CD4-positive, CD25-positive, alpha-beta regulatory T cell (primary cell): Measurements from ENCODE around the gene OTULINL. TPM values are rescaled to one million over a fixed set of nuclear protein-coding genes. Genes with fewer than 3 reads are reported as not detected.

Experiments
- ATAC-seq, 2 donors: fragments of 150-1000 bp; cut with Tn5 transposase; one replicate each; pipeline ENCODE4 v1.10.0; 2021; ENCODE audit warnings: low read depth in 2 of 2, moderate number of reproducible peaks in 2 of 2, moderate library complexity in 1 of 2
- DNase-seq, 3 donors: peaks; one replicate each; pipeline versions ENCODE4 v3.0.0 to v3.0.0-alpha.2; 2012 to 2022; ENCODE audit warnings: mixed read lengths in 1 of 3
- H3K27ac ChIP-seq: one replicate; pipeline ENCODE4 v1.7.0; 2013; ENCODE audit warnings: mild to moderate bottlenecking, low read length; ENCODE audit not compliant: insufficient read depth, poor library complexity, severe bottlenecking
- H3K27me3 ChIP-seq: one replicate; pipeline ENCODE4 v1.7.0; 2013; ENCODE audit warnings: low read length; ENCODE audit not compliant: control insufficient read depth, insufficient read depth
- H3K36me3 ChIP-seq: one replicate; pipeline ENCODE4 v1.7.0; 2013; ENCODE audit warnings: mild to moderate bottlenecking, low read length, moderate library complexity; ENCODE audit not compliant: control insufficient read depth, insufficient read depth
- H3K4me1 ChIP-seq: 2 replicates; pipeline ENCODE4 v1.7.0; 2013; ENCODE audit warnings: mild to moderate bottlenecking, low read length; ENCODE audit not compliant: insufficient read depth, control insufficient read depth, poor library complexity, severe bottlenecking
- H3K4me3 ChIP-seq: one replicate; pipeline ENCODE4 v1.7.0; 2013; ENCODE audit warnings: low read depth, mild to moderate bottlenecking, low read length, moderate library complexity
- H3K9me3 ChIP-seq, 2 experiments: 1 replicate in 1 of 2; 2 replicates in 1 of 2; pipeline ENCODE4 v1.7.0; 2013; ENCODE audit warnings: low read length in 2 of 2, mild to moderate bottlenecking in 1 of 2, moderate library complexity in 1 of 2; ENCODE audit not compliant: control insufficient read depth in 2 of 2
- H3K27ac Mint-ChIP-seq, 3 donors: one replicate each; pipeline ENCODE4 v1.8.0; 2020 to 2022; ENCODE audit warnings: mild to moderate bottlenecking in 3 of 3, mixed read lengths in 3 of 3, moderate library complexity in 2 of 3
- H3K27me3 Mint-ChIP-seq: one replicate; pipeline ENCODE4 v1.8.0; 2022; ENCODE audit warnings: mild to moderate bottlenecking, mixed read lengths
- H3K36me3 Mint-ChIP-seq: one replicate; pipeline ENCODE4 v1.8.0; 2020; ENCODE audit warnings: mixed read lengths
- H3K4me1 Mint-ChIP-seq, 4 donors: one replicate each; pipeline ENCODE4 v1.8.0; 2020 to 2022; ENCODE audit warnings: mixed read lengths in 4 of 4, mild to moderate bottlenecking in 1 of 4
- H3K4me3 Mint-ChIP-seq, 4 donors: one replicate each; pipeline ENCODE4 v1.8.0; 2020 to 2022; ENCODE audit warnings: mild to moderate bottlenecking in 4 of 4, mixed read lengths in 4 of 4, moderate library complexity in 3 of 4
- H3K9me3 Mint-ChIP-seq, 7 donors: one replicate each; pipeline ENCODE4 v1.8.0; 2020 to 2022; ENCODE audit warnings: mixed read lengths in 7 of 7, mild to moderate bottlenecking in 3 of 7, moderate library complexity in 2 of 7
- polyA plus RNA-seq, 4 donors: library from polyadenylated mRNA; unstranded; fragments of 300-500 nt; fragmentation: Illumina TruSeq; gene quantifications; one replicate each; pipeline ENCODE4 v1.2.3, GENCODE V29; 2021
- total RNA-seq: library from RNA; stranded (reverse); gene quantifications from one replicate; pipeline ENCODE4 v1.2.3, GENCODE V29; 2022

OTULINL gene
- total and polyA plus RNA-seq, 5 donors from 2014 or later: 41.5 to 69.4 (median 49.9) TPM

DNA sequence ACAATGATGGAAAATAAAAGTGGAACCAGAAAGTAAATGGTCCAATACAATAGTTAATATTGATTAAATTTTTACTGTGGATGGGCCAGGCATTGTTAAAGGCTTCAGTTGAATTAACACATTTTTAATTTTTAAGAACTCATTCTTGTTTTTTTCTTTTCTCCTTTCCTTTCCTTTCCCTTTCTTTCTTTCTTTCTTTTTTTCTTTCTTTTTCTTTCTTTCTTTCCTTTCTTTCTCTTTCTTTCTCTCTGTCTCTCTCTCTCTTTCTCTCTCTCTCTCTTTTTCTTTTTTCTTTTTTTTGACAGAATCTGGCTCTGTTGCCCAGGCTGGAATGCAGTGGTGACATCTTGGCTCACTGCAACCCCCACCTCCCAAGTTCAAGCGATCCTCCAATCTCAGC, 13.3 kb upstream of the OTULINL start:
- H3K27me3 ChIP-seq: no peaks in the 10 kb centered on the region
- H3K36me3 Mint-ChIP-seq: no peaks in the 10 kb centered on the region
- H3K4me3 Mint-ChIP-seq: no peak overlapping the region

DNA sequence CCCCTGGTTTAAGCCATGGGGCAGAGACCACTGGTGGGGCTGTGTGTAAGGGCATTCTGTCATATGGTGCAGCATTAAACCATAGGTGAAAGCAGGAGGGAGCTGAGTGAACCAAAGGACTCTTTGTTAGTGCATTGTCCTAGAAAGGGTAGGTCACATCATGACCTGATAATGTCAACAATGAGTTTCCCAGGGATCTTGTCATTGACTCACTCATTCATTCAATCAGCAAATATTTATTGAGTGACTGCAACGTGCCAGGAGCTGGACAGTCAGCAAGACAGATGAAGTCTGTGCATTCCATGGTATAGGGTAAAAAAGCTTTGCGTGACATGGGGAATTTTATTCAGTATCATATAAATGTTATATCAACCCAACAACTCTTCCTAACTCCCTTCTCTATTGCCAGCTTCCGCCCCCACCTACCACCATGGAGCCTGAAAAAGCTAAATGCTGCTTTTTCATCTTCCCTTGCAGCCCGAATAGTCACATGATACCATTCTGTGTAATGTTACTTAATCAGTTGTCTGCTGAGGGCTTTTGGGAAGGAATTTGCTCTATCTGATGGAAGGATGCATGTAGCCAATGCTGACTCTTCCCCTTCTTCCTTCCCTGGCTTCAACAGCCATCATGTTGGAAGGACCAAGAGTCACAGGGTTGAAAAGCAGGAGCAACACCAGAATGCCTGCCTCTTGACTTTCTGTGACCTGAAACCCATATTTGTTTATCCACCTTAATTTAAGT, 11.5 kb upstream of the OTULINL start:
- ATAC-seq (no peak), DNase-seq (no peak)
- H3K4me1 Mint-ChIP-seq: peaks cover 0 to 3% (median under 1%) of the 10 kb centered on the region in 4 donors
- H3K9me3 Mint-ChIP-seq: peaks cover 0 to 4% (median 1%) of the 10 kb centered on the region in 7 donors
- peaks cover 4% of the 10 kb centered on the region for H3K27me3 Mint-ChIP-seq
- Histone ChIP-seq H3K36me3 (no peaks in the 10 kb centered on the region), H3K4me3 (no peak overlapping the region), H3K27me3 (no peaks in the 10 kb centered on the region), H3K4me1 (no peaks in the 10 kb centered on the region), H3K27ac (no peak overlapping the region), H3K9me3 (no peaks in the 10 kb centered on the region)
- no peaks in the 10 kb centered on the region for H3K36me3 Mint-ChIP-seq
- H3K4me3 Mint-ChIP-seq: no peak overlapping the region
- no peak overlapping the region for H3K27ac Mint-ChIP-seq

More for the DNA sequence above, 13.3 kb upstream of the OTULINL start:
- no peak for ATAC-seq
- H3K4me1 ChIP-seq: no peaks in the 10 kb centered on the region
- H3K4me1 Mint-ChIP-seq: peaks cover 0 to 2% (median 0%) of the 10 kb centered on the region in 4 donors
- H3K9me3 ChIP-seq: no peaks in the 10 kb centered on the region
- H3K27me3 Mint-ChIP-seq: peaks cover 3% of the 10 kb centered on the region
- no peak for DNase-seq
- no peak overlapping the region for H3K27ac Mint-ChIP-seq
- H3K4me3 ChIP-seq: no peak overlapping the region
- H3K27ac ChIP-seq: no peak overlapping the region
- H3K36me3 ChIP-seq: no peaks in the 10 kb centered on the region
- H3K9me3 Mint-ChIP-seq: peaks cover 0 to 4% (median 1%) of the 10 kb centered on the region in 7 donors

DNA sequence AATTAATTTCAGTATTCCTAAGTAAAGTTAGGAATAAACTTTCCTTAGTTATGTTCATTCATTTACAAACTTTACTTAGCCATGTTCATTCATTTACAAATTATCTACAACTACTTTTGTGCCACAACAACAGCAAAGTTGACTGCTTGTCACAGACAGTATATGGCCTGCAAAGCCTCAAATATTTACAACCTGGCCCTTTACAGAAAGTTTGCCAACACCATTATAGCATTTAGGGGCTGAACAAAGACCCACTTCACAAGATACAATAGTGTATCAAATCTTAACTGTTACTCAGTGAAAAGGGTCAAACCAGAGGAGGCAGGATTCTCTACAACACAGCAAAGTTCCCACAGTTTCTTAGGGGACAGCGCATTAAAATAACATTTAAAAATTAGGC, 9.7 kb upstream of the OTULINL start:
- Histone ChIP-seq H3K36me3 (no peaks in the 10 kb centered on the region), H3K4me3 (no peak overlapping the region), H3K4me1 (no peaks in the 10 kb centered on the region), H3K27ac (no peak overlapping the region), H3K27me3 (no peaks in the 10 kb centered on the region), H3K9me3 (no peaks in the 10 kb centered on the region)
- no peak for DNase-seq
- ATAC-seq: no peak
- no peaks in the 10 kb centered on the region for H3K36me3 Mint-ChIP-seq
- H3K27ac Mint-ChIP-seq: no peak overlapping the region
- H3K27me3 Mint-ChIP-seq: peaks cover 9% of the 10 kb centered on the region
- peaks cover 0 to 4% (median 2%) of the 10 kb centered on the region in 4 donors for H3K4me1 Mint-ChIP-seq
- H3K9me3 Mint-ChIP-seq: peaks cover 0 to 4% (median 1%) of the 10 kb centered on the region in 7 donors
- no peak overlapping the region for H3K4me3 Mint-ChIP-seq

DNA sequence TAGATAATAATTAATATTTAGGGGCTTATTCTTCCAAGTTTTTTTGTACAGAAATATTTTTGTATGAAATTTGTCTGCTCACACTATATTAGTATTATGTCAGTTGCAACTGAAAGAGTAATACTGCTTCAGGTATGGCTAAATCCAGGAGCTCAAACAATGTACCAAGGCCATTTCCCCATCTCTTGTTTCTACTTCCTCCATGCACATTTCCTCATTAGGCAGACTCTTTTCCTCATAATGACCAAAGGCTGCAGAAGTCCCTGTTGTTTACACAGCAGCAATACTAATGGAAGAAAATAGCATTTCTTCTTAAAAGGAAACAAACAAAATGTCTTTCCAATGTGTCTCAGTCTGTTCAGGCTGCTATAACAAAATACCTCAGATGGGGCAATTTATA, 9.2 kb upstream of the OTULINL start:
- Mint-ChIP-seq H3K36me3 (no peaks in the 10 kb centered on the region), H3K9me3 (peaks cover 0 to 4% (median 1%) of the 10 kb centered on the region in 7 donors), H3K27ac (no peak overlapping the region), H3K27me3 (peaks cover 9% of the 10 kb centered on the region), H3K4me3 (no peak overlapping the region), H3K4me1 (peaks cover 0 to 4% (median 2%) of the 10 kb centered on the region in 4 donors)
- H3K4me3 ChIP-seq: no peak overlapping the region
- H3K27me3 ChIP-seq: no peaks in the 10 kb centered on the region
- ATAC-seq: no peak
- no peak for DNase-seq
- H3K27ac ChIP-seq: no peak overlapping the region
- H3K36me3 ChIP-seq: no peaks in the 10 kb centered on the region
- H3K9me3 ChIP-seq: no peaks in the 10 kb centered on the region
- H3K4me1 ChIP-seq: no peaks in the 10 kb centered on the region

DNA sequence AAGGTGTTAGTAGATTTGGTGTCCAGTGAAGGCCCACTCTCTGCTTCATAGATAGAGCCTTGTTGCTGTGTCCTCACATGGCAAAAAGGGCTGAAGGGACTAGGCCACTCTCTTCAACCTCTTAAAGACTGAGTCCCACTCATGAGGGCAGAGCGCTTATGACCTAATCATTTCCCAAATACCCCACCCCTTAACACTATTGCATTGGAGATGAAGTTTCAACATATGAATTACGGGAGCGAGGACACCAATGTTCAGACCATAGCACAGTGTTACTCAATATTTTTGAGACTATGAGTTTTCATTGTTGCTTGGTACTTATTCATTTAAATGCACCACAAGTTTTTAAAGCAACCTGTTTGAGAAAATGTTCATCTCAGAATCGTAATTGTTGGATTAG, 8.8 kb upstream of the OTULINL start:
- Mint-ChIP-seq H3K36me3 (no peaks in the 10 kb centered on the region), H3K27me3 (peaks cover 9% of the 10 kb centered on the region), H3K27ac (no peak overlapping the region), H3K4me3 (no peak overlapping the region), H3K9me3 (peaks cover 0 to 4% (median 1%) of the 10 kb centered on the region in 7 donors), H3K4me1 (peaks cover 0 to 4% (median 2%) of the 10 kb centered on the region in 4 donors)
- no peak overlapping the region for H3K4me3 ChIP-seq
- no peaks in the 10 kb centered on the region for H3K9me3 ChIP-seq
- H3K27me3 ChIP-seq: no peaks in the 10 kb centered on the region
- H3K27ac ChIP-seq: no peak overlapping the region
- H3K36me3 ChIP-seq: no peaks in the 10 kb centered on the region
- ATAC-seq (no peak), DNase-seq (no peak)
- H3K4me1 ChIP-seq: no peaks in the 10 kb centered on the region

DNA sequence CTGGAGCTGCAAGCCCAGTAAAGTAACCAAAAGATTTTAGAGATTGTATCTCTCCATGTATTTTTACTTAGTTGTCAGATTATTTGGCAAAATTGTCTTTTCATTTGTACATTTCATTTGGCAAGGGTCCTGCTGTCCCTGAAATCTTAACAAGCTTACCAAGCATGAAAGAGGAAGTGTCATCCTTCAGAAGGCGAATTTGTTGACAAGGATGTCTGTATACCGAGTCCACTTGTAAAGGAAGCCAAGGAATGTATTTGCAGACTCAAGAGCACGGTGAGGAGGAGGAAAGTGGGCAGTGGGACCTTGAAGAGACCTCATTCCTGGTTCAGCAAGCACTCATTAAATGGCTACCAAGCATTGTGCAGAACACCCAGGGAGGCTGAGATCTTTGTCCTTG, 7.5 kb upstream of the OTULINL start:
- ATAC-seq (no peak), DNase-seq (no peak)
- H3K4me1 ChIP-seq: no peaks in the 10 kb centered on the region
- peaks cover 0 to 3% (median under 1%) of the 10 kb centered on the region in 4 donors for H3K4me1 Mint-ChIP-seq
- no peaks in the 10 kb centered on the region for H3K9me3 ChIP-seq
- H3K9me3 Mint-ChIP-seq: peaks cover 0 to 4% (median 0%) of the 10 kb centered on the region in 7 donors
- no peaks in the 10 kb centered on the region for H3K36me3 ChIP-seq
- no peaks in the 10 kb centered on the region for H3K36me3 Mint-ChIP-seq
- H3K4me3 ChIP-seq: no peak overlapping the region
- H3K27ac Mint-ChIP-seq: no peak overlapping the region
- H3K4me3 Mint-ChIP-seq: no peak overlapping the region
- peaks cover 9% of the 10 kb centered on the region for H3K27me3 Mint-ChIP-seq
- H3K27ac ChIP-seq: no peak overlapping the region
- H3K27me3 ChIP-seq: no peaks in the 10 kb centered on the region

DNA sequence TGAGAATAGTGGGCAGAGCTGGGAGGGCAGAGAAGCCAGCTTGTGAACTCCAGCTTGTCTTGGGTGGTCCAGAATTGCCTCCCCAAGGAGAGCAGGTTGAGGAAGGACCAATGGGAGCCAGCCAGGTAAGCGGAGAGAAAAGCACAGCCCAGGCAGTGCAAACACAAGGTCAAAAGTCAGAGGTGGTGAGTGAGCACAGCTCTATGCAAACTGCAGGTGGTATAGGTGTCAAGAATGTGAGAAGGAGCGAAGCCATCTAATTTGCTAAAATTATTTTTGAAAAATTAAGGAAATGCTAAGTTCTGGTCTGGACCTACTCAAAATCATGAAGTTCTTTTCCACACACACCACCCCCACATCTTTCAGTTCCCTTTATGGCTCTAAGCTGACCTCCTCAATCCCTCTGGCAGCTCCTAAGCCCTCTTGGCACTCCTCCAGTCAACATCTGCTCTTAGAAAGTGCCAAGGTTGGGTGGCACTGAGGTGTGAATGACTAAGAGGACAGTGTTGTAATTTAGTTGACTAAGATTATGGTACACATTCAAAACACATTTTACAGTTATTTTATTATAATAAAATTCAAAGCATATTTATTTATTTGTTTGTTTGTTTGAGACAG, 6.6 kb upstream of the OTULINL start:
- Mint-ChIP-seq H3K4me1 (peaks cover 0 to 3% (median under 1%) of the 10 kb centered on the region in 4 donors), H3K4me3 (no peak overlapping the region), H3K36me3 (no peaks in the 10 kb centered on the region), H3K9me3 (peaks cover 0 to 2% (median 0%) of the 10 kb centered on the region in 7 donors), H3K27me3 (peaks cover 15% of the 10 kb centered on the region), H3K27ac (no peak overlapping the region)
- no peaks in the 10 kb centered on the region for H3K36me3 ChIP-seq
- H3K27me3 ChIP-seq: no peaks in the 10 kb centered on the region
- H3K4me3 ChIP-seq: no peak overlapping the region
- H3K4me1 ChIP-seq: no peaks in the 10 kb centered on the region
- H3K9me3 ChIP-seq: no peaks in the 10 kb centered on the region
- DNase-seq: no peak
- H3K27ac ChIP-seq: no peak overlapping the region
- no peak for ATAC-seq
